GM10248 (cell line): ENCODE measurements around the gene CD93.

Source experiments
- CTCF ChIA-PET: fragments of 300-600 bp; sonication (Branson Sonifier 250); formaldehyde crosslinking; extraction: SDS; loops from one replicate; lab custom pipeline; 2021; ENCODE audit warnings: antibody characterized with exemption; lab: Yijun Ruan, JAX
- POLR2A ChIA-PET: fragments of 350-650 bp; sonication (Branson Sonifier 250); formaldehyde crosslinking; extraction: SDS; loops from one replicate; lab custom pipeline; 2020; ENCODE audit warnings: antibody characterized with exemption; lab: Yijun Ruan, JAX
- DNase-seq: peaks from one replicate; pipeline ENCODE4 v3.0.0; 2012; ENCODE audit errors: extremely low spot score
- CTCF ChIP-seq: IDR thresholded peaks from 2 replicates; pipeline ENCODE4 v1.5.1; 2012; ENCODE audit warnings: mild to moderate bottlenecking, low read depth; ENCODE audit errors: extremely low read depth, missing control alignments, control extremely low read depth

Gene CD93

GRCh38 chr20:23129891-23130621 is 43.9 kb upstream of the CD93 start:
- CTCF ChIA-PET, result no interaction called here
- DNase-seq, result no peak
- no peak for TF ChIP-seq CTCF
- POLR2A ChIA-PET, result no interaction called here

GRCh38 chr20:23129266-23129665 is 43.1 kb upstream of the CD93 start:
- TF ChIP-seq CTCF, result no peak
- ChIA-PET CTCF (no interaction called here), POLR2A (no interaction called here)
- DNase-seq, result no peak

- DNase-seq, result no peak
- ChIA-PET CTCF (interaction anchor here (1.8 kb wide), 1 partner anchor 9 kb away, joined by 4 read pairs; no protein-coding TSS in a partner anchor), POLR2A (no interaction called here)
- no peak for TF ChIP-seq CTCF
Observed at GRCh38 chr20:23128461-23129125, 42.5 kb upstream of the CD93 start.

GRCh38 chr20:23127506-23128279 is 41.6 kb upstream of the CD93 start:
- no peak for DNase-seq
- ChIA-PET CTCF (interaction anchor here (1.3 to 1.8 kb wide), 2 partner anchors 9 to 19 kb away, joined by 4 read pairs; no protein-coding TSS in a partner anchor), POLR2A (no interaction called here)
- TF ChIP-seq CTCF, result no peak

GRCh38 chr20:23126281-23127061 is 40.3 kb upstream of the CD93 start:
- TF ChIP-seq CTCF, result no peak
- DNase-seq, result no peak
- ChIA-PET POLR2A (no interaction called here), CTCF (interaction anchor here (1.0 to 2.3 kb wide), 8 partner anchors 7 to 74 kb away, joined by 3 to 10 read pairs (median 6); no protein-coding TSS in a partner anchor)
